Body of pancreas (tissue), 4 donors: ENCODE data around the gene C1orf122. TPM values are rescaled to one million over a fixed set of nuclear protein-coding genes. Genes with fewer than 3 reads are reported as not detected.

Source experiments
- ATAC-seq: fragments of 150-250 bp; one replicate; pipeline ENCODE4 v1.9.1; 2016
- DNase-seq, 4 donors: peaks; one replicate each; pipeline ENCODE4 v3.0.0-alpha.2; 2019
- H3K27ac ChIP-seq, 4 donors: fragments of 200-600 bp; sonication (generic); 1 replicate in 3 of 4; 2 replicates in 1 of 4; pipeline versions ENCODE4 v1.5.1 to v1.6.1; 2016 to 2019; ENCODE audit warnings: mild to moderate bottlenecking in 1 of 4, mixed read lengths in 1 of 4, moderate library complexity in 1 of 4
- H3K27me3 ChIP-seq, 2 donors: fragments of 200-600 bp; sonication (generic); one replicate each; pipeline ENCODE4 v1.6.0; 2016; ENCODE audit warnings: mild to moderate bottlenecking in 1 of 2
- H3K36me3 ChIP-seq, 2 donors: fragments of 200-600 bp; sonication (generic); replicated peaks in 1 of 2; 2 replicates each; pipeline ENCODE4 v1.5.1; 2016; ENCODE audit warnings: low read depth in 2 of 2; ENCODE audit not compliant: insufficient read depth in 1 of 2
- H3K4me1 ChIP-seq: fragments of 200-600 bp; sonication (generic); one replicate; pipeline ENCODE4 v1.6.0; 2016
- H3K4me3 ChIP-seq, 2 donors: fragments of 200-600 bp; sonication (generic); 1 replicate in 1 of 2; 2 replicates in 1 of 2; pipeline ENCODE4 v1.5.1; 2016 to 2019
- H3K9me3 ChIP-seq, 3 donors: fragments of 200-600 bp; sonication (generic); 1 replicate in 2 of 3; 2 replicates in 1 of 3; pipeline ENCODE4 v1.5.1; 2016
- CTCF ChIP-seq, 7 experiments: fragments of 450-650 bp in 4 of 7; fragments of 200-600 bp in 3 of 7; sonication (generic) in 3 of 7; IDR thresholded peaks; one replicate each; pipeline ENCODE4 v1.5.1; 2016 to 2019; ENCODE audit warnings: antibody characterized with exemption in 7 of 7
- POLR2A ChIP-seq, 3 donors: fragments of 450-650 bp; IDR thresholded peaks; one replicate each; pipeline ENCODE4 v1.6.1; 2016; ENCODE audit warnings: antibody characterized with exemption in 3 of 3, mild to moderate bottlenecking in 2 of 3
- WGBS, 2 donors: methylation state at CpG; one replicate each; pipeline ENCODE4 v1.1.5; 2017; 5-methylcytosine and 5-hydroxymethylcytosine counted together
- intact Hi-C: fragments of 100-400 bp; cut with DNase I; formaldehyde crosslinking; loops from one replicate; pipeline ENCODE4 v1.15.1; 2023
- total RNA-seq, 2 donors: library from RNA; depleted of rRNA; stranded (reverse); fragments of >200 nt; gene quantifications; one replicate each; pipeline ENCODE4 v1.1.0, GENCODE V29; 2016

The C1orf122 gene
- total RNA-seq, 2 donors from 2014 or later = 26.2 to 71.9 TPM

- ATAC-seq (no peak), DNase-seq (no peak)
- Histone ChIP-seq H3K9me3 (no peaks in the 10 kb centered on the region), H3K27ac (no peak overlapping the region), H3K27me3 (no peaks in the 10 kb centered on the region), H3K4me1 (peaks cover 14% of the 10 kb centered on the region), H3K36me3 (no peaks in the 10 kb centered on the region), H3K4me3 (no peak overlapping the region)
- 86 to 89% methylated on average over 6 of the region's 6 CpGs for WGBS, 2 donors
- intact Hi-C loops = loop anchor here (10.0 kb wide), 2 partner anchors 56 to 156 kb away; partner anchors contain the start of genes CDCA8 and MANEAL
- TF ChIP-seq CTCF (IDR thresholded peaks at IDR 0.05) (no peak), POLR2A (IDR thresholded peaks at IDR 0.05) (no peak)
Measured at GRCh38 chr1:37850352-37850955, 42.9 kb downstream of the C1orf122 start.

GRCh38 chr1:37851262-37851661 is 43.7 kb downstream of the C1orf122 start:
- no peak overlapping the region for H3K27ac ChIP-seq
- TF ChIP-seq POLR2A (IDR thresholded peaks at IDR 0.05) (no peak), CTCF (IDR thresholded peaks at IDR 0.05) (no peak)
- ATAC-seq (no peak), DNase-seq (no peak)
- peaks cover 20% of the 10 kb centered on the region for H3K4me1 ChIP-seq
- no peaks in the 10 kb centered on the region for H3K9me3 ChIP-seq
- no peaks in the 10 kb centered on the region for H3K36me3 ChIP-seq
- H3K27me3 ChIP-seq = no peaks in the 10 kb centered on the region
- intact Hi-C loops = loop anchor here (10.0 kb wide), 2 partner anchors 56 to 156 kb away; partner anchors contain the start of genes CDCA8 and MANEAL
- no peak overlapping the region for H3K4me3 ChIP-seq

GRCh38 chr1:37851782-37852210 is 44.2 kb downstream of the C1orf122 start:
- H3K36me3 ChIP-seq = no peaks in the 10 kb centered on the region
- no peak overlapping the region for H3K4me3 ChIP-seq
- H3K4me1 ChIP-seq = peaks cover 25% of the 10 kb centered on the region
- 65 to 71% methylated on average over 2 of the region's 2 CpGs for WGBS, 2 donors
- intact Hi-C loops = loop anchor here (10.0 kb wide), 2 partner anchors 57 to 157 kb away; partner anchors contain the start of genes CDCA8 and MANEAL
- ATAC-seq (no peak), DNase-seq (no peak)
- no peak overlapping the region for H3K27ac ChIP-seq
- TF ChIP-seq POLR2A (IDR thresholded peaks at IDR 0.05) (no peak), CTCF (IDR thresholded peaks at IDR 0.05) (no peak)
- no peaks in the 10 kb centered on the region for H3K9me3 ChIP-seq
- no peaks in the 10 kb centered on the region for H3K27me3 ChIP-seq

- H3K4me3 ChIP-seq = no peak overlapping the region
- intact Hi-C loops = loop anchor here (10.0 kb wide), 2 partner anchors 58 to 158 kb away; partner anchors contain the start of genes CDCA8 and MANEAL
- ATAC-seq = no peak
- H3K4me1 ChIP-seq = peaks cover 27% of the 10 kb centered on the region
- TF ChIP-seq POLR2A (IDR thresholded peaks at IDR 0.05) (no peak), CTCF (IDR thresholded peaks at IDR 0.05) (no peak)
- no peak overlapping the region for H3K27ac ChIP-seq
- H3K36me3 ChIP-seq = peaks cover 0 to 4% of the 10 kb centered on the region in 2 donors
- H3K9me3 ChIP-seq = no peaks in the 10 kb centered on the region
- DNase-seq = no peak
- H3K27me3 ChIP-seq = no peaks in the 10 kb centered on the region
Measured at GRCh38 chr1:37853157-37853556, 45.6 kb downstream of the C1orf122 start.

- WGBS, 2 donors = 97 to 99% methylated on average over 5 to 6 of the region's 6 CpGs
- H3K36me3 ChIP-seq = peaks cover 0 to 4% of the 10 kb centered on the region in 2 donors
- no peak for DNase-seq
- no peak for ATAC-seq
- H3K9me3 ChIP-seq = no peaks in the 10 kb centered on the region
- intact Hi-C loops = loop anchor here (10.0 kb wide), 2 partner anchors 60 to 160 kb away; partner anchors contain the start of genes CDCA8 and MANEAL
- no peak overlapping the region for H3K4me3 ChIP-seq
- no peak for TF ChIP-seq POLR2A (IDR thresholded peaks at IDR 0.05)
- no peak for TF ChIP-seq CTCF (IDR thresholded peaks at IDR 0.05)
- H3K27ac ChIP-seq = no peak overlapping the region
- peaks cover 36% of the 10 kb centered on the region for H3K4me1 ChIP-seq
- no peaks in the 10 kb centered on the region for H3K27me3 ChIP-seq
Measured at GRCh38 chr1:37854406-37854805, 46.8 kb downstream of the C1orf122 start.
